Fibroblast of skin of abdomen (primary cell): ENCODE measurements around the gene CTDSP2.
A peak's percentile ranks its signal among the peaks of the same experiment; 100 is the strongest.
"Not testable (repeated sequence)": the region's sequence is repeated elsewhere in the genome, so short reads cannot be mapped to it uniquely, and the experiment has no call there.

ENCODE experiments used
- DNase-seq: peaks from one replicate; pipeline ENCODE4 v3.0.0-alpha.2; 2013

CTDSP2 gene

DNA sequence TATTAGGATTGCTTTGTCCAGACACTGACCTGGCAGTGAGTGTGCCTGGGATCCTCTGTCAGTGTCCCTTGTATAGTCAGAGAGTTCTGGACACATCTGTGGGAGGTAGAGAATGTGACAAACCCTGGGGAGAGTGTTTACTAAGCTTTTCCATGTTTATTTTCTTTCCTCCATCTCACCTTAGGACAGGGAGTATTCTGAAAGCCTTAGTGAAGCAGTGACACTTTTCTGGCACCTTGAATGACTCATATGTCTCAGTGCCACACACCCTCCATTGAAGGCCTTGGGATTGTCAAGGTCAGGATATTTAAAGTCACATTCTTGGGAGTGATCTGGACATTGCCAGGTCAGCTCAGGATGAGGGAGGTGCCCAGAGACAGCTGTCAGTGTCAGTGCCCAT is 34.9 kb upstream of the CTDSP2 start:
- DNase-seq, result no peak

DNA sequence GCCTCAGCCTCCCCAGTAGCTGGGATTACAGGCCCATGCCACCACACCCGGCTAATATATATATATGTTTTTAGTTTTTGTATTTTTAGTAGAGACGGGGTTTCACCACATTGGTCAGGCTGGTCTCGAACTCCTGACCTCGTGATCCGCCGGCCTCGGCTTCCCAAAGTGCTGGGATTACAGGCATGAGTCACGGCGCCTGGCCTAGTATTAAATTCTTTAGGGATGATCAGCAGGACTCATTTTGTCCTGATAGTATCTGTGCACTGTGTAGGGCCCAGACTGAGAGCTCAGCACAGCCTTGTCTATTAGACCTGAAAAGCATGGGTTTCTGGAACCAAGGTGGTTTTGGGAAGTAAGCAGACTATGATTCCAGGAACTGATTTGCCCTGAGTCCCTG is 34.5 kb upstream of the CTDSP2 start:
- peak; percentile 47 for DNase-seq

DNA sequence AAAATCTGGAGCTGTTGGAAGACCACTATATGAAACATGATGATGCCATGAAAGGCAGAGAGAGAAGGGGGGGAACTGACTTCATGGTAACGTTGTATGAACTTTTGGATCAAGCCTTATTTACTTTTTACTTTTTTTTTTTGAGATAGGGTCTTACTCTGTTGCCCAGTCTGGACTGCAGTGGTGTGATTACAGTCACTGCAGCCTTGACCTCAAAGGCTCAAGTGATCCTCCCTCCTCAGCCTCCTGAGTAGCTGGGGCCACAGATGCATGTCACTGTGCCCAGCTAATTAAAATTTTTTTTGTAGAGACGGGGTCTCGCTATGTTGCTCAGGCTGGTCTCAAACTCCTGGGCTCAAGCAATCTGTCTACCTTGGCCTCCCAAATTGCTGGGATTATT is 31.3 kb upstream of the CTDSP2 start:
- DNase-seq, result no peak

DNA sequence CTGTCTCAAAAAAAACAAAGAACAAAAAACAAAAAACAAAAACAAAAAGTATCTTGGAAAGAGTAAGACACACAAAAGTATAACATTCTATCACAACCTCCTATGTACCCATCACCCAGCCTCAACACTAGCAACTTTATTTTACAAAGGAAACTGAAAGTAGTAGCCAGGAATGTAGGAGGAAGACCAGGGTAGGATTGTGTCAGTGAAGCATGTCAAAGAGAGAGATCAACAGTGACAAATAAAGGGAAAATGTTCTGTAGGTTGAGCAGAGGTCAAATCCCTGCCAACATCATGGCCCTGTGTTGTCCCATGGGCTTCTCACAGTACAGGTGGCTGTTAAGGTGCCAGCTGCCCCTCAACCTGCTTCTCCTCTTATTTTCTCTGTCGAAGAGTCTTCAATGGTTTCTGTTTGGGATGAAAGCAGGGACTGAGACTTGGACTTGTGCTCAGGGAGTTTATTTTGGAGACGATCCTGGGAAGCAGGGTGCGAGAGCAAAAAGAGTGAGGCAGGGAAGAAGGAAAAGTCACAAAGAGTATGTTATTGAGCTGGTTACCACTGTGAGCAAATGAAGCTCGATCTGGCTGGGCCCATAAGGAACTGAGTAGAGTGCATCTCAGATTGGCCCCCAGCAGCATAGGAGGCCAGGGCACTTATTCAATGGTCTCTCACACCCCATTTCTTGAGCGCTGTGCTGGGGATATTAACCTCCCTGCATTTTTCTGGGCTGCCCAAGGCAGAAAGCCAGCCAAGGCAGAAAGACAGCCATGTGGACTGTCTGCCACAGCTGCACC is 29.4 kb upstream of the CTDSP2 start:
- DNase-seq, result no peak

GRCh38 chr12:57874166-57875108 is 27.9 kb upstream of the CTDSP2 start:
- no peak for DNase-seq

DNA sequence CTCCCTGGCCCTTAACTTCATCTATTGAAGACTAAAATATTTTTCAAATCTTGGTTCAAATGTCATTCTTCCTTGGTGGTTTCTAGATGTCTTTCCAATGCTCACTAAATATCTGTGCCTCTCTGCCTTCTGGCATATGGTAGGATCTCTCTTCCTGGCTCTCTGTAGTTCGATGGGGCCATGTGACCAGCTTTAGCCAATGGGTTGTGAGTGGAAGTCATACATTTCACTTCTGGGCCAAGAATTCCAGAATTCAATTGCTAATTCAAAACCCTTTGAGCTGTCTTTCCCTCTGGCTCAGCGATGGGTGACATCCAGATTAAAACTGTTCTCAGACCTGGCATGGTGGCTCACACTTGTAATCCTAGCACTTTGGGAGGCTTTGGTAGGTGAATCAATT is 25.8 kb upstream of the CTDSP2 start:
- no peak for DNase-seq

- DNase-seq, result no peak
These were observed 23.4 kb upstream of the CTDSP2 start for GRCh38 chr12:57869927-57870318.

DNA sequence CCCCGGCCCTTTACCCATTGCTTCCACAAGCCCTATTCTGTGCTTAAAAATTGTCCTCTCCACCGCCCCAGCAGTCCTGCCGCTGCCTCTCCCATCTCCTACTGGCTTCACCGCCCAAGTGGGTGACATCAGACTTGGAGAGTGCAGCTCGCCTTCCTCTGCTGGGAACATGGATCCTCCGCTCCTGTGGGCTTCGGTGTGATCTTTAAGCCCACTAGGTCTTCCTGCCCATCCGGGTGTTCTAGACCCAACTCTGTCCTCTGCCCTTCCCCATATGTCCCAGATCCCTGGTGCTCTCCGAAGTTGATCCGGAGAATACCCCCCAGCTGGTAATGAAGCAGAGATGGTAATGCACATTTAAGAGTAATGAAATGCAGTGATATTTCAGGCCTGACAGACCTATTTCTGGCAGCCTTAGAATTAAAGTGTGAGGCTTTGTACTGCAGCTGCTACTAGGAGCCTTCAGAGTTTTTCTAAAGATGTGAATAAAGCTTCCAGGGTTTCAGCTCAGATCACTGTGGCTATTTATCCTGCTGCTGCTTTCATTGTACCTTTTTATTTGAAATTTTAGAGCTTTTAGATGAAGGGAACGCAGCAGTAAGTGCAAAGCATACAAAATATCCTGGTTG is 22.9 kb upstream of the CTDSP2 start:
- no peak for DNase-seq

DNA sequence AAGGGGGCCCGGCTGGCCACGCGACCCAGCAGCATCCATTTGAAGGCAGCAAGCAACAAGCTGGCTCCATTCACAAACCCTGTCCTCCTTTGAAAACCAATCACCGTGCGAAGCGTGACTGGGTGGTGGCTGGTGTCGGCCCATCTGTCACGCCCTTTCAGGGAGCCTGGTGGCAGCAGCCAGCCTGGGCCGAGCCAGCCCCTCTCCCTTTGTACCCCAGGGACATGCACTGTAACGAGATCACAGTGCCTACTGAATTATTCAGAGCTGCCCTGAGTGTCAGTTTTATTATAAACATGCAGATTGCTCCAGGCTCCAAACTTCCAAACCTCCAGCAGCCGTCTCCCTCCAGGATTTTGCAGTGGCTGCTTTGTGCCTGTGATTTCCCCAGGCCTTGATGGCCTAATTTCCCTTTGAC is 22.3 kb upstream of the CTDSP2 start:
- no peak for DNase-seq

GRCh38 chr12:57868221-57868620 is 21.7 kb upstream of the CTDSP2 start:
- peak; percentile 58 for DNase-seq

DNA sequence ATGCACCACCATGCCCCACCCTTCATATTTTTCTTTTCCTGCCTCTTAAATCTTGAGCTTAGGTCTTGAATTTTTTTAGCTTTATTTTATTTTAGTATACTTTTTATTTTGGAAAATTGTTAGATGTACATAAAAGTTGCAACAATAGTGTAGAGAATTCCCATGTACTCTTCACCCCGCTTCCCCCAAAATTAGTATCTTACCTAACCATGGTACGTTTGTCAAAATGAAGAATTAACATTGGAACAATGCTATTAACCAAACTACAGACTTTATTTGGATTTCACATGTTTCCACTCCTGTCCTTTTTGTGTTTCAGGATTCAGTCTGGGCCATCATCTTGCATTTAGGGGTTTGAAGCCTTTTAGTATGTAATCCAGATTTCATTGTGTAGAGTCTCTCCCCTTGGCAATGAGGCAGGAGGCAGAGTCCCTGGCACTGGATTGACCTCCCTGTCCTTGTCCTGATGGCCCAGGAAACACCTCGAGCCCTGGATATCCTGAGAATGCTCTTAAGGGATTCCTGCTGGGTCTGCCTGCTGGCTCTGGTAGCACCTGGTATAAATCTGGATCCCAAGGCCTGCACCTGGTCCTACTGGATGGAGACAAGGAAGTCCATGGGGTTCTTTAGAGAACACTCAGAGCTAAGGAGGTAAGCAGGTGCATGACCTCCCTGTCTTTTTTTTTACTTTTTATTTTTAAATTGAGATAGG is 19.9 kb upstream of the CTDSP2 start:
- no peak for DNase-seq

- DNase-seq, result peak; percentile 78
These were observed 18.7 kb upstream of the CTDSP2 start for GRCh38 chr12:57865084-57865751.

DNA sequence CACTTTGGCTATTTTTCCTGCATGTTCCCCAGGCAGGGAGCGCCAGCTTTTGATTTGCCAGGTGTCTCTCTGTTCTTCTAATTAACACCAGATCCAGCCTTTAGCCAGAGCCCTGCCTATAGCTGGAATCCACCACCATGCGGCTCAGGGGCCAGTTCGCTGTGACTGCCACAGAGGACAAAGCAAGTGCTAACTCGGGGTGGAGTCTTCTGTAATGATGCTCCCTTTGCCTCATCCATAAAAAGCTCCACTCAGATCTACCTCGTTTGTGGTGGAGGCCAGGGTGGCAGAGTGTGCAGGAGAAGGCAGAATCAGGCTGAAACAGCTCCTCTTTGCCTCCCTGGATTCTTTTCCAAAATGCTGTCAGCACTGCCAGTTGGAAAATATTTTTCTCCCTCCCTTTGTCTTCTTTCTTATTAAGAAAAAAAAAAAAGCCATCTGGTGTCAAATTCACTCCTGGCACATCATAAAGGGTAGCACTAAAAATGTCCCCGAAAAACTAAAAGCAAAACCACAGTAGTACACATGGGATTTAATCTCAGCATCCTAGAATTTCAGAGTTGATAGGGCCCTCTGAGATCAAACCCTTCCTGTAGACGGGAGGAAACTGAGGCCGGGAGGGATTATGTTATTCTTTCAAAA is 18.0 kb upstream of the CTDSP2 start:
- DNase-seq, result peak; percentile 70

DNA sequence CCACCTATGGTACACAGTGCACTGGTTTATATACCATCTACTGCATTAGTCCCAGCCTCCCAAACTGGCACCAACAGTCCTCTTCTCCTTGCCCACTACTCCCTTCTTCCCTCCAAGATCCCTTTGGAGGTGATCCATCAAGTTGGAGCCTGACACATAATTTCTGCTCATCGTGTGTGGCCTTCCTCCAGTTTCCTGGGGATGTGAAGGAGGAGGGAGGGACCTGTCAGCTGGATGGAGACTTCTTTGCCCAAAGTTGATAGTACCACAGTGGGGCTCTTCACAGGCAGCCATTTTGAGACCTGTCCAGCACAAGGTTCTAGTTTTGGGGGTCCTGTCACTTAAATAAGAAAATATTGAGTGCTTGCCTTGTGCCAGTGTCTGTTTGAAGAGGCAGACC is 17.1 kb upstream of the CTDSP2 start:
- DNase-seq, result no peak

DNA sequence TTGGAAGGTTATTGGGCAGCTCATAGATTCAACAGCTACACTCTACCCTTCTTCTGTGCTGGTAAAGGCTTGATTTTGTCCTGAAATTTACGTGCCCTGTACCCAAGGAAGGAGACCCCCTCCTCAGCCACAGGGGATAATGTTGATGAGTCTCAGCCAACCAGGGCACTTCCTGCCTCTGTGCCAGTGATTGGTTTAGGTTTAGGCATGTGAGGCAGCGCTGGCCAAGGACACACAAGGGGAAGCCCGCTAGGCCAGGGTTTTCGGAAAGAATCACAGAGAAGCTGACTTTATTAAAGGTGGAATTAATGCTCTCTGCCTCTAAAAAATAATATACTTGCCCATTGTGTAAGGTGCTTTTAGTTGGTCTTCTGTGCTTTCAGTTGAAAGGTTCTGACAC is 15.4 kb upstream of the CTDSP2 start:
- no peak for DNase-seq

DNA sequence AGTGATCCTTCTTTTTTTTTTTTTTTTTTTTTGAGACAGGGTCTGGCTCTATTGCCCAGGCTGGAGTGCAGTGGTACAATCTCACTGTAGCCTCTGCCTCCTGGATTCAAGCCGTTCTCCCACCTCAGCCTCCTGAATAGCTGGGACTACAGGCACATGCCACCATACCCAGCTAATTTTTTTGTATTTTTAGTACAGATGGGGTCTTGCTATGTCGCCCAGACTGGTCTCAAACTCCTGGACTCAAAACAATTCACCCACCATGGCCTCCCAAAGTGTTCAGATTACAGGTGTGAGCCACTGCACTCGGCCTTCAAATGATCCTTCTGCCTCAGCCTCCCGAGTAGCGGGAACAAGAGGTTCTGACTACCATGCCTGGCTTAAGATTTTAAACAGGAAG is 14.4 kb upstream of the CTDSP2 start:
- not testable (repeated sequence) for DNase-seq

DNA sequence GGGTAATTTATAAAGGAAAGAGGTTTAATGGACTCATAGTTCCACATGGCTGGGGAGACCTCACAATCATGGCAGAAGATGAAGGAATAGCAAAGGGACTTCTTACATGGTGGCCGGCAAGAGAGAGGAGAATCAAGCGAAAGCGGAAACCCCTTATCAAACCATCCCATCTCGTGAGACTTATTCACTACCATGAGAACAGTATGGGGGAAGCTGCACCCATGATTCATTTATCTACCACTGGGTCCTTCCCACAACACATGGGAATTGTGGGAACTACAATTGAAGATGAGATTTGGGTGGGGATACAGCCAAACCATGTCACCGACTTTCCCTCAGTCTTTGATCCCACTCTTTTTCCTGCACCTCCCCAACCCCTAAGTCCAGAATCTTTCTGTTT is 12.6 kb upstream of the CTDSP2 start:
- DNase-seq, result no peak

- DNase-seq, result not testable (repeated sequence)
These were observed 11.6 kb upstream of the CTDSP2 start for GRCh38 chr12:57858123-57858522.

GRCh38 chr12:57854965-57855364 is 8.4 kb upstream of the CTDSP2 start:
- DNase-seq, result no peak

- DNase-seq, result peak; percentile 48
These were observed 7.5 kb upstream of the CTDSP2 start for GRCh38 chr12:57853864-57854556.
